ENCODE data around the gene DGKH. TPM values are rescaled to one million over a fixed set of nuclear protein-coding genes. Genes with fewer than 3 reads are reported as not detected.

The DGKH gene
- total RNA-seq, 4 donors from 2014 or later: 5.7 to 24.0 (median 15.0) TPM

- WGBS, 2 donors: 64 to 76% methylated on average over 1 of the region's 1 CpG
- DNase-seq: no peak
- no peak overlapping the region for H3K27ac ChIP-seq
- H3K4me3 ChIP-seq: no peak overlapping the region
- H3K4me1 ChIP-seq: peaks cover 0 to 12% (median 4%) of the 10 kb centered on the region in 3 donors
- peaks cover 0 to 5% (median 0%) of the 10 kb centered on the region in 4 donors for H3K27me3 ChIP-seq
- intact Hi-C loops (cut with DNase I): no loop called here
- TF ChIP-seq CTCF (IDR thresholded peaks at IDR 0.05) (no peak), POLR2A (IDR thresholded peaks at IDR 0.05) (no peak)
- no peaks in the 10 kb centered on the region for H3K9me3 ChIP-seq
- H3K36me3 ChIP-seq: no peaks in the 10 kb centered on the region
Observed at GRCh38 chr13:42007844-42008243, 40.6 kb upstream of the DGKH start.

- TF ChIP-seq CTCF (IDR thresholded peaks at IDR 0.05) (no peak), POLR2A (IDR thresholded peaks at IDR 0.05) (no peak)
- WGBS, 2 donors: 88 to 90% methylated on average over 4 of the region's 4 CpGs
- Histone ChIP-seq H3K27me3 (peaks cover 0 to 5% (median 0%) of the 10 kb centered on the region in 4 donors), H3K4me1 (peaks cover 0 to 12% (median 4%) of the 10 kb centered on the region in 3 donors), H3K27ac (no peak overlapping the region), H3K4me3 (no peak overlapping the region), H3K9me3 (no peaks in the 10 kb centered on the region), H3K36me3 (no peaks in the 10 kb centered on the region)
- DNase-seq: no peak
- intact Hi-C loops (cut with DNase I): no loop called here
Observed at GRCh38 chr13:42009057-42009456, 39.4 kb upstream of the DGKH start.

GRCh38 chr13:42011601-42012350, 36.7 kb upstream of the DGKH start:
- H3K27me3 ChIP-seq: no peaks in the 10 kb centered on the region
- no peak overlapping the region for H3K27ac ChIP-seq

DNA sequence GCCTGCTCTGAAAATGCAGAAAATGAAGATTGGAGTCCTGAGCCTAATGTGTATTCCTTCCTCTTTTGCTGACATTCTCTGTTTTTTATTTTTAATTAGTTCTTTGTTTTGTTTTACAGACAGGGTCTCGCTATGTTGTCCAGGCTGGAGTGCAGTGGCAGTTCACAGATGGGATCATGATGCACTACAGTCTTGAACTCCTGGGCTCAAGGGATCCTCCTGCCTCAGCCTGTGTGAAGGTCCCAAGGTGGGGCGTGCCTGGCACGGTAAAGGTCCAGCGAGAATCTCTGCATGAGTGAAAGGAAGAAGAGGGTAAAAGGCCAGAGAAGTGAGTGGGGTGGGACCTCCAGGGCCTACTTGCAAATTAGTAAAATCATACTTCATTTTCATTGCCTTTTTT, 34.3 kb upstream of the DGKH start:
- Histone ChIP-seq H3K36me3 (no peaks in the 10 kb centered on the region), H3K9me3 (no peaks in the 10 kb centered on the region), H3K4me3 (no peak overlapping the region), H3K27me3 (peaks cover 0 to 6% (median 0%) of the 10 kb centered on the region in 4 donors), H3K27ac (no peak overlapping the region), H3K4me1 (peaks cover 0 to 12% (median 4%) of the 10 kb centered on the region in 3 donors)
- intact Hi-C loops (cut with DNase I): no loop called here
- no peak for DNase-seq
- WGBS, 2 donors: 93 to 98% methylated on average over 4 of the region's 4 CpGs
- TF ChIP-seq CTCF (IDR thresholded peaks at IDR 0.05) (no peak), POLR2A (IDR thresholded peaks at IDR 0.05) (no peak)

More at GRCh38 chr13:42011601-42012350, 36.7 kb upstream of the DGKH start:
- Histone ChIP-seq H3K4me1 (peaks cover 0 to 12% (median 4%) of the 10 kb centered on the region in 3 donors), H3K4me3 (peak overlapping the region; percentile 9 to 52 (median 30)), H3K36me3 (no peaks in the 10 kb centered on the region), H3K9me3 (no peaks in the 10 kb centered on the region)
- intact Hi-C loops (cut with DNase I): no loop called here
- no peak for TF ChIP-seq POLR2A (IDR thresholded peaks at IDR 0.05)
- no peak for TF ChIP-seq CTCF (IDR thresholded peaks at IDR 0.05)
- DNase-seq: no peak
- WGBS, 2 donors: 29 to 42% methylated on average over 16 of the region's 16 CpGs

GRCh38 chr13:42017264-42017663, 31.2 kb upstream of the DGKH start:
- peaks cover 0 to 1% (median under 1%) of the 10 kb centered on the region in 3 donors for H3K4me1 ChIP-seq
- intact Hi-C loops (cut with DNase I): no loop called here
- WGBS, 2 donors: 71 to 86% methylated on average over 2 of the region's 2 CpGs
- H3K27me3 ChIP-seq: peaks cover 0 to 6% (median 0%) of the 10 kb centered on the region in 4 donors
- H3K4me3 ChIP-seq: no peak overlapping the region
- DNase-seq: no peak
- H3K36me3 ChIP-seq: no peaks in the 10 kb centered on the region
- H3K9me3 ChIP-seq: no peaks in the 10 kb centered on the region
- H3K27ac ChIP-seq: no peak overlapping the region
- TF ChIP-seq CTCF (IDR thresholded peaks at IDR 0.05): no peak
- no peak for TF ChIP-seq POLR2A (IDR thresholded peaks at IDR 0.05)
